Measurements from ENCODE around the gene UTP4.
"Not testable (repeated sequence)": the region's sequence is repeated elsewhere in the genome, so short reads cannot be mapped to it uniquely, and the experiment has no call there.

Gene UTP4

GRCh38 chr16:69110406-69110805, 22.0 kb upstream of the UTP4 start:
- no peak for DNase-seq (ENCODE audit: low spot score)

GRCh38 chr16:69111216-69111875, 21.1 kb upstream of the UTP4 start:
- DNase-seq (ENCODE audit: low spot score) = no peak

GRCh38 chr16:69111876-69112230, 20.6 kb upstream of the UTP4 start:
- DNase-seq (ENCODE audit: low spot score) = no peak

- DNase-seq (ENCODE audit: low spot score) = peak; percentile 32
Measured at GRCh38 chr16:69112285-69113129, 19.9 kb upstream of the UTP4 start.

- DNase-seq (ENCODE audit: low spot score) = no peak
Measured at GRCh38 chr16:69113216-69113615, 19.2 kb upstream of the UTP4 start.

GRCh38 chr16:69114346-69114975, 18.0 kb upstream of the UTP4 start:
- no peak for DNase-seq (ENCODE audit: low spot score)

- DNase-seq (ENCODE audit: low spot score) = no peak
Measured at GRCh38 chr16:69114976-69115355, 17.5 kb upstream of the UTP4 start.

- no peak for DNase-seq (ENCODE audit: low spot score)
Measured at GRCh38 chr16:69115361-69115760, 17.1 kb upstream of the UTP4 start.

- DNase-seq (ENCODE audit: low spot score) = no peak
Measured at GRCh38 chr16:69115837-69116236, 16.6 kb upstream of the UTP4 start.

GRCh38 chr16:69116256-69116875, 16.1 kb upstream of the UTP4 start:
- no peak for DNase-seq (ENCODE audit: low spot score)

- no peak for DNase-seq (ENCODE audit: low spot score)
Measured at GRCh38 chr16:69116906-69117305, 15.5 kb upstream of the UTP4 start.

- DNase-seq (ENCODE audit: low spot score) = no peak
Measured at GRCh38 chr16:69118468-69118867, 14.0 kb upstream of the UTP4 start.

- DNase-seq (ENCODE audit: low spot score) = no peak
Measured at GRCh38 chr16:69118994-69119393, 13.5 kb upstream of the UTP4 start.

GRCh38 chr16:69119536-69119935, 12.9 kb upstream of the UTP4 start:
- DNase-seq (ENCODE audit: low spot score) = no peak

- DNase-seq (ENCODE audit: low spot score) = no peak
Measured at GRCh38 chr16:69120096-69120664, 12.3 kb upstream of the UTP4 start.

- peak; percentile 71 for DNase-seq (ENCODE audit: low spot score)
Measured at GRCh38 chr16:69123910-69124309, 8.5 kb upstream of the UTP4 start.

GRCh38 chr16:69124406-69124805, 8.0 kb upstream of the UTP4 start:
- not testable (repeated sequence) for DNase-seq (ENCODE audit: low spot score)

- not testable (repeated sequence) for DNase-seq (ENCODE audit: low spot score)
Measured at GRCh38 chr16:69124961-69125360, 7.5 kb upstream of the UTP4 start.

- no peak for DNase-seq (ENCODE audit: low spot score)
Measured at GRCh38 chr16:69126221-69126620, 6.2 kb upstream of the UTP4 start.

GRCh38 chr16:69126801-69127200, 5.6 kb upstream of the UTP4 start:
- DNase-seq (ENCODE audit: low spot score) = not testable (repeated sequence)

- DNase-seq (ENCODE audit: low spot score) = no peak
Measured at GRCh38 chr16:69127966-69128510, 4.4 kb upstream of the UTP4 start.

- no peak for DNase-seq (ENCODE audit: low spot score)
Measured at GRCh38 chr16:69130461-69130860, 2.0 kb upstream of the UTP4 start.
